COLO668 (cell line): ENCODE results near the gene ANKS1A.
"Not testable (repeated sequence)": the region's sequence is repeated elsewhere in the genome, so short reads cannot be mapped to it uniquely, and the experiment has no call there.

Source experiments
- DNase-seq: peaks from one replicate; lab custom pipeline; 2025; ENCODE audit not compliant: unreplicated experiment; lab: John Stamatoyannopoulos, UW

Gene ANKS1A

DNA sequence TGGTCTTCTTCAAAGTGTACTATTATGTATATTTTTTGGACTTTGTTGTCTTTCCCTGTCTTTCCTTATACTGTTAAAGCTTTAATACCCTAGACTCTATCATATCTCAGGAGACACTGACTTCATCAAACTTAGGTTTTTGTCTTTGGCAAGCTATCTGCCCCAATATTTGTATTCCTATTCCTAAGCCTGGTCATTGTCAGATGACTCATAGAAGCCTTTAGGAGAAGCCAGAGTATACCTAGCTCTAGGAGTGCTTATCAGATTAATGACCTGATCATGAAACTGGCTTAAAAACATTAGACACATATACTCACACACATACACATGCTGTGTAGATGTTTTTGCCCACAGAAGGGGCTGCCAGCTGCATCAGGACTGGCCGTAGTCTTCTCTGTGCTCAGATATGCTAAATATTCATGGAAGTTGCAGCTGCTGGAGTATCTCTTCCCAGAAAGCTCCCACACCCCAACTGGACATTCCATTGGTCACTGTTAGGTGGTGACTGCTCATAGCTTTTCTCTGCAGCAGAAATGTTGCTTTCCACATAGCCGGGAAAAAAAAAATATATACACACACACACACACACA is 102.0 kb downstream of the ANKS1A start:
- DNase-seq: no peak

GRCh38 chr6:34992376-34992775 is 103.3 kb downstream of the ANKS1A start:
- no peak for DNase-seq

DNA sequence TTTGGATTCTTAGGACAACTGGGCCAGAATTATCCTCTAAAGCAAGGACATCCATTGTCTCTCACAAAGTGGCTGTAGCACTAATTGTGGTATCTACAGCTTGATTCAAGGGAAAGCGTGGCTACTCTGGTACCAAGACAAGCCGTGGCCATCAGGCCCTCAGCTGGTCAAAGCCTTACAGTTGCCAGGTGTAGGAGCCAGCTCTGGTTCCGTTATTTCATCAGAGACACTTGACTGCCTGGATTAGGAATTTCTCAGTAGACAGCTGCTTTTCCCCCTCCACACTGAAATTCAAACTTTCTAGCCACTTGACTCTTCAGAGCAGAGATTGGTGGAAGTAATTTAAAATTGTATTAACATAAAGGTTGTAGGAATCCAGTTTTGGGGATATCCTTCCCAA is 104.2 kb downstream of the ANKS1A start:
- no peak for DNase-seq

DNA sequence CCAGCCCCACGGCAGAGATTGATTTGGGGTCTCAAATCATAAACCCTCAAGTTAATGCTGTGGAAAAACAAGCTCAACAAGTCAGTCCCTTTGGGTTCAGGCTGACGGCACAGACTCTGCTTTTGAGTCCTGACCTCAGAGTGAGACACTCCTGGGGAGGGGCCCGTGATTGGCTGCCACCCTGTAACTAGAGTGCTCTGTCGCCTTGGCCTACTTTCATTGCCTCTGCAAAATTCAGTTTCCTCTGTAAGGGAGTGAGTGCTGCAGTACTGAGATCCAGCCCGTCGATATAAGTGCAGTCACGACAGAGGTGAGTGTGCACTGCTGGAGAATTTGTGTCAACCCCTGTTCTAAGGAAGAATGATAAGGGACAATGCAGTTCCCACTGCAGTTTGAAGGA is 105.6 kb downstream of the ANKS1A start:
- no peak for DNase-seq

GRCh38 chr6:34998417-34998816 is 109.4 kb downstream of the ANKS1A start:
- not testable (repeated sequence) for DNase-seq

GRCh38 chr6:34999153-34999552 is 110.1 kb downstream of the ANKS1A start:
- not testable (repeated sequence) for DNase-seq

GRCh38 chr6:34999962-35000361 is 110.9 kb downstream of the ANKS1A start:
- DNase-seq: peak; percentile 15

- DNase-seq: not testable (repeated sequence)
Measured at GRCh38 chr6:35001349-35001748, 112.3 kb downstream of the ANKS1A start.

- DNase-seq: not testable (repeated sequence)
Measured at GRCh38 chr6:35003886-35004530, 115.0 kb downstream of the ANKS1A start.

- no peak for DNase-seq
Measured at GRCh38 chr6:35007016-35007415, 118.0 kb downstream of the ANKS1A start.

- no peak for DNase-seq
Measured at GRCh38 chr6:35008858-35009257, 119.8 kb downstream of the ANKS1A start.

GRCh38 chr6:35011096-35012041 is 122.3 kb downstream of the ANKS1A start:
- DNase-seq: no peak

GRCh38 chr6:35013701-35014100 is 124.6 kb downstream of the ANKS1A start:
- DNase-seq: no peak

- DNase-seq: no peak
Measured at GRCh38 chr6:35014341-35014740, 125.3 kb downstream of the ANKS1A start.

- no peak for DNase-seq
Measured at GRCh38 chr6:35014786-35015185, 125.7 kb downstream of the ANKS1A start.

DNA sequence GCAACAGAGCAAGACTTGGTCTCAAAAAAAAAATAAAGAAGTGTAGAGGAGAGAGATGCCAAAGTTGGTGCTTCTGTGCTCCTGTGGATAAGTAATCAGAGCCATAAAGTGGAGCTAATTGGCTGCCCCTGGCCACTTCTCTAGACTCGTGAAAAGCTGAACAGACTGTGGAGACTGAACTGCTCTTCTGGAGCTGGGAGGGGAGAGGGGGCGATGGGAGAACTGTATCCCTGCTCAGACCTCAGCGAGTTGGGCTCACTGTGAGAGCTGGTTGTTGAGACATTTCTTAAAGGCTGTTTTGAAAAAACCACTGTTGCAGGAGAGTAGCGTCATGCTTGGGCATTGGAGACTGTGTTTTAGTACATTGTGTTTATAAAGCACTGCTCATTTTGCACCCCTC is 126.4 kb downstream of the ANKS1A start:
- DNase-seq: no peak

DNA sequence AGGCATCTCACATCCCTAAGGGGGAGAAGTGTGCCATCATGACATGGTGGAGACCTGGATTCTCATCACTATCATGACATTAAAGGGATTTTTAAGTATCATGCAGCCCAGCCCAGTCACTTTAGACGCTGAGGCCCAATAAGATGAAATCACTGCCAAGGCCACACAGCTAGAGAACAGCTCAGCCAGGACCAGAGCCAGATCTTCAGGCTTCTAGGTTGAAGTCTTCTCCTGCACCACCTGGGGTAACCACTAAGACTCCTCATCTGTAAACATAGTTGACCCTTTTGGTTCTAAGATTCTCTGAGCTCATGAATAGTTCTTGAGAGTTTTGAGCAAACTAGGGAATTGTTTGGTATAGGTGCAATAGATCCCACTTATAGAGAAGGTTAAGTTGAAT is 126.9 kb downstream of the ANKS1A start:
- DNase-seq: no peak

GRCh38 chr6:35016502-35017321 is 127.7 kb downstream of the ANKS1A start:
- no peak for DNase-seq

GRCh38 chr6:35017411-35018181 is 128.5 kb downstream of the ANKS1A start:
- no peak for DNase-seq

GRCh38 chr6:35018182-35018519 is 129.1 kb downstream of the ANKS1A start:
- no peak for DNase-seq
